Measurements from ENCODE around the gene NR6A1.

DNA sequence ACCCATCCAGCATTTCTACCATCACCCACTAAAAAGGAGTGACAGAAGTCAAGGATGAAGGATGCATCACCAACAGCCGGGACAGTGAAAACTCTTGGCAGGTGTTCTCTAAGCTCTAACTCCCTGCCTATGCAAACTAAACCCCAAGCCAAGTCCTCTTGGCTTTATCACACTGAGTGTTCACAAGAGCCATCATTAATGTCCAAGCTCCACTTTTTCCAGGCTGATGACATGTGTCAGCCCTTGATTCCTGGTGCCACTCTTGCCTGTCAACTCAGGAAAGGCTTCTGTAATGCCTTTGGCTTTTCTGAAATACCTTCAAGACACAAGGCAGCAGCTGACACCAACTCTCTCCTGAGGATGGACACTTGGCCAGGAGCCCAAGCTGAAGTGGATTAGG, 86.9 kb downstream of the NR6A1 start:
- TF ChIP-seq SUZ12 (IDR thresholded peaks at IDR 0.05; ENCODE audit: extremely low read depth, insufficient read depth, insufficient read length) (no peak), YY1 (IDR thresholded peaks at IDR 0.05; ENCODE audit: insufficient read depth, insufficient read length) (no peak), ZNF274 (IDR thresholded peaks at IDR 0.05; ENCODE audit: low read depth, low read length) (no peak)
